Daoy (cell line): ENCODE data around the gene PCDHGA12. TPM values are rescaled to one million over a fixed set of nuclear protein-coding genes. Genes with fewer than 3 reads are reported as not detected.
A peak's percentile ranks its signal among the peaks of the same experiment; 100 is the strongest.
"Not testable (repeated sequence)": the region's sequence is repeated elsewhere in the genome, so short reads cannot be mapped to it uniquely, and the experiment has no call there.

ENCODE experiments used
- DNase-seq: peaks from one replicate; pipeline ENCODE4 v3.0.0-alpha.2; 2015; ENCODE audit warnings: low read depth
- total RNA-seq: library from RNA; depleted of rRNA; stranded (reverse); fragments of >200 nt; shearing (Covaris generic); gene quantifications from 2 replicates; pipeline ENCODE4 v1.2.3, GENCODE V29; 2014

PCDHGA12 gene
- total RNA-seq, 1 experiment from 2014 or later, result not detected

DNA sequence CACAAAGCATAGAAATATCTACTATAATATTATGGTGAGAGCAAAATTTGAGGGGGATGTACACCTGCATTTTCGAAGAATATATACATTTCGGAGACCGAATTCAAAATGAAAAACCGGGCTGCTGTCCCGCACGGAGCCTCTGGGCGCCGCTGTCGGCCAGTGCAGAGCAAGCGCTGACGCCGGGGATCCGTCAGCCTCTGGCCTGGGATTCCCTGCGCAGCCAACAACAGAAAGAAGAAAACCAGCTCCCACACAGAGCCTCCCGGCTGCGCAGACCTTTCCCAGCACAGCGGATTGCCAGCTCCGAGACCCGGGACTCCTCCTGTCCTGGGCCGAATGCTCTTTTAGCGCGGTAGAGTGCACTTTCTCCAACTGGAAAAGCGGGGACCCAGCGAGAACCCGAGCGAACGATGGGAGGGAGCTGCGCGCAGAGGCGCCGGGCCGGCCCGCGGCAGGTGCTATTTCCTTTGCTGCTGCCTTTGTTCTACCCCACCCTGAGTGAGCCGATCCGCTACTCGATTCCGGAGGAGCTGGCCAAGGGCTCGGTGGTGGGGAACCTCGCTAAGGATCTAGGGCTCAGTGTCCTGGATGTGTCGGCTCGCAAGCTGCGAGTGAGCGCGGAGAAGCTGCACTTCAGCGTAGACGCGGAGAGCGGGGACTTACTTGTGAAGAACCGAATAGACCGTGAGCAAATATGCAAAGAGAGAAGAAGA is 22.4 kb upstream of the PCDHGA12 start, which contains the start of gene PCDHGB6:
Gene PCDHGB6, plus strand, starts transcription at position 232 of the 716 bp plus-strand sequence. Its CDS starts 182 bp downstream, at position 414.
- peak; percentile 67 for DNase-seq

DNA sequence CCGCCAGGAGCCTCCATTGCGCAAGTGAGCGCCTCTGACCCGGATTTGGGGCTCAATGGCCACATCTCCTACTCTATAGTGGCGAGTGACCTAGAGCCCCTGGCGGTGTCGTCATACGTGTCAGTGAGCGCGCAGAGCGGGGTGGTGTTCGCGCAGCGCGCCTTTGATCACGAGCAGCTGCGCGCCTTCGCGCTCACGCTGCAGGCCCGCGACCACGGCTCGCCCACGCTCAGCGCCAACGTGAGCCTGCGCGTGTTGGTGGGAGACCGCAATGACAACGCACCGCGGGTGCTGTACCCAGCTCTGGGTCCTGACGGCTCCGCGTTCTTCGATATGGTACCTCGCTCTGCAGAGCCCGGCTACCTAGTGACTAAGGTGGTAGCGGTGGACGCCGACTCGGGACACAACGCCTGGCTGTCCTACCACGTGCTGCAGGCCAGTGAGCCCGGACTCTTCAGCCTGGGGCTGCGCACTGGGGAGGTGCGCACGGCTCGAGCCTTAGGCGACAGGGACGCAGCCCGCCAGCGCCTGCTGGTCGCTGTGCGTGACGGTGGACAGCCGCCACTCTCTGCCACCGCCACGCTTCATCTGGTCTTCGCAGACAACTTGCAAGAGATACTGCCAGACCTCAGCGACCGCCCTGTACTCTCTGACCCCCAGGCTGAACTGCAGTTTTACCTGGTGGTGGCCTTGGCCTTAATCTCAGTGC is 20.6 kb upstream of the PCDHGA12 start:
- DNase-seq, result no peak

DNA sequence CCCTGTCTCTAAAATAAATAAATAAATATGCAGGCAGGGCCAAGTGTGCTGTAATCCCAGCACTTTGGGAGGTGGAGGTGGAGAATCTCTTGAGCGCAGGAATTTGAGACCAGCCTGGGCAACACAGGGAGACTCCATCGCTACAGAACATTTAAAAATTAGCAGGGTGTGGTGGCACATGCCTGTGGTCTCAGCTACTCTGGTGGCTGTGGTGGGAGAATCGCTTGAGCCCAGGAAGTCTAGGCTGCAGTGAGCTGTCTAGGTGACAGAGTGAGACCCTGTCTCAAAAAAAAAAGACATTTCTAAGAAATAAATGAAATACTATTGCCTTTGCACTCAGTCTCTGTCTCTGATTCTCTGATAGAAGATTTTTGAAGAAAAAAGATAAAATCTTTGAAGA is 18.7 kb upstream of the PCDHGA12 start:
- no peak for DNase-seq

DNA sequence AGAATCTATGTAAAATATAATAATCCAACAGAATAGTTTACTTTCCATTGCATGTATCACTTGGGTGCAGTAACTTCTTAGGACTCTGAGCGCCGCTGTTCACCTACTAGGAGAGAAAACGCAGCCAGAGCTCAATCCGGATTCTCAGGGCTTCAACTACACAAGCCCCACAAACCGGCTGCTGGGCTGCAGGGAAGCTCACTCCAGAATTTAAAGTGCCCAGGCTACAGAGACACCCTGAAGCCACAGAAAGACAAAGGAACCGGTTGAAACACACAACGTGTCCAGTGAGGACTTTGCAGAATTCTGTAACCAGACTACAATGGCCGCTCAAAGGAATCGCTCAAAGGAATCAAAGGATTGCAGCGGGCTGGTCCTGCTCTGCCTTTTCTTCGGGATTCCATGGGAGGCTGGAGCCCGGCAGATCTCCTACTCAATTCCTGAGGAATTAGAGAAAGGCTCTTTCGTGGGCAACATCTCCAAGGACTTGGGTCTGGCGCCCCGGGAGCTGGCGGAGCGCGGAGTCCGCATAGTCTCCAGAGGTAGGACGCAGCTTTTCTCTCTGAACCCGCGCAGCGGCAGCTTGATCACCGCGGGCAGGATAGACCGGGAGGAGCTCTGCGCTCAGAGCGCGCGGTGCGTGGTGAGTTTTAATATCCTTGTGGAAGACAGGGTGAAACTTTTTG is 17.3 kb upstream of the PCDHGA12 start, which contains the start of gene PCDHGA10:
Gene PCDHGA10, plus strand, starts transcription at position 134 of the 686 bp plus-strand sequence. Its CDS starts 189 bp downstream, at position 323.
- peak; percentile 30 for DNase-seq

DNA sequence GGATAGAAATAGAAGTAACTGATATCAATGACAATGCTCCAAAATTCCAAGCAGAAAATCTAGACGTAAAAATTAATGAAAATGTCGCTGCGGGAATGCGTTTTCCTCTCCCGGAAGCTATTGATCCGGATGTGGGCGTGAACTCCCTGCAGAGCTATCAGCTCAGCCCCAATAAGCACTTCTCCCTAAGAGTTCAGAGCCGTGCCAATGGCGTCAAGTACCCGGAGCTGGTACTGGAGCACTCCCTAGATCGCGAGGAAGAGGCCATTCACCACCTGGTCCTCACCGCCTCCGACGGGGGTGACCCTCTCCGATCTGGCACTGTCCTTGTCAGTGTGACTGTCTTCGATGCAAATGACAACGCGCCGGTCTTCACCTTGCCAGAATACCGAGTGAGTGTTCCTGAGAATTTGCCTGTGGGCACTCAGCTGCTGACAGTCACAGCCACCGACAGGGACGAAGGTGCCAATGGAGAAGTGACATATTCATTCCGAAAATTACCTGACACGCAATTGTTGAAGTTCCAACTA is 16.7 kb upstream of the PCDHGA12 start:
- no peak for DNase-seq

DNA sequence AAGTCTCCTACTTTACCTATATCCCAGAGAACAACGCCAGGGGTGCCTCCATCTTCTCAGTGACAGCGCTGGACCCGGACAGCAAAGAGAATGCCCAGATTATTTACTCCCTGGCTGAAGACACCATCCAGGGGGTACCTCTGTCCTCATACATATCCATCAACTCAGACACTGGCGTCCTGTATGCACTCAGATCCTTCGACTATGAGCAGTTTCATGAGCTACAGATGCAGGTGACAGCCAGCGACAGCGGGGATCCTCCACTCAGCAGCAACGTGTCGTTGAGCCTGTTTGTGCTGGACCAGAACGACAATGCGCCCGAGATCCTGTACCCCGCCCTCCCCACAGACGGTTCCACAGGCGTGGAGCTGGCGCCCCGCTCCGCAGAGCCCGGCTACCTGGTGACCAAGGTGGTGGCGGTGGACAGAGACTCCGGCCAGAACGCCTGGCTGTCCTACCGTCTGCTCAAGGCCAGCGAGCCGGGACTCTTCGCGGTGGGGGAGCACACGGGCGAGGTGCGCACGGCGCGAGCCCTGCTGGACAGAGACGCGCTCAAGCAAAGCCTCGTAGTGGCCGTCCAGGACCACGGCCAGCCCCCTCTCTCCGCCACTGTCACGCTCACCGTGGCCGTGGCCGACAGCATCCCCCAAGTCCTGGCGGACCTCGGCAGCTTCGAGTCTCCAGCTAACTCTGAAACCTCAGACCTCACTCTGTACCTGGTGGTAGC is 15.6 kb upstream of the PCDHGA12 start:
- DNase-seq, result not testable (repeated sequence)

DNA sequence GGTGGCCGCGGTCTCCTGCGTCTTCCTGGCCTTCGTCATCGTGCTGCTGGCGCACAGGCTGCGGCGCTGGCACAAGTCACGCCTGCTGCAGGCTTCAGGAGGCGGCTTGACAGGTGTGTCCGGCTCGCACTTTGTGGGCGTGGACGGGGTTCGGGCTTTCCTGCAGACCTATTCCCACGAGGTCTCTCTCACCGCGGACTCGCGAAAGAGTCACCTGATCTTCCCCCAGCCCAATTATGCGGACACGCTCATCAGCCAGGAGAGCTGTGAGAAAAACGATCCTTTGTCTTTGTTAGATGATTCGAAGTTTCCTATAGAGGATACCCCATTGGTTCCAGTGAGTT is 15.1 kb upstream of the PCDHGA12 start:
- not testable (repeated sequence) for DNase-seq

DNA sequence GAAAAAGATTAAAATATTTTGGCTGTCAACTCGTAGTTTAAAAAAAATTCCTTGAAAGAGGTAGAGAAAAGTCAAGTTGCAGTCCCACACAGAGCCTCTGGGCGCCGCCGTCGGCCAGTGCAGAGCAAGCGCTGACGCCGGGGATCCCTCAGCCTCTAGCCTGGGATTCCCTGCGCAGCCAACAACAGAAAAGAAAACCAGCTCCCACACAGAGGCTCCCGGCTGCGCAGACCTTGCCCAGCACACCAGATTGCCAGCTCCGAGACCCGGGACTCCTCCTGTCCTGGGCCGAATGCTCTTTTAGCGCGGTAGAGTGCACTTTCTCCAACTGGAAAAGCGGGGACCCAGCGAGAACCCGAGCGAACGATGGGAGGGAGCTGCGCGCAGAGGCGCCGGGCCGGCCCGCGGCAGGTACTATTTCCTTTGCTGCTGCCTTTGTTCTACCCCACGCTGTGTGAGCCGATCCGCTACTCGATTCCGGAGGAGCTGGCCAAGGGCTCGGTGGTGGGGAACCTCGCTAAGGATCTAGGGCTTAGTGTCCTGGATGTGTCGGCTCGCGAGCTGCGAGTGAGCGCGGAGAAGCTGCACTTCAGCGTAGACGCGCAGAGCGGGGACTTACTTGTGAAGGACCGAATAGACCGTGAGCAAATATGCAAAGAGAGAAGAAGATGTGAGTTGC is 12.7 kb upstream of the PCDHGA12 start, which contains the start of gene PCDHGB7:
Gene PCDHGB7, plus strand, starts transcription at position 184 of the 679 bp plus-strand sequence. Its CDS starts 183 bp downstream, at position 367.
- peak; percentile 49 for DNase-seq

DNA sequence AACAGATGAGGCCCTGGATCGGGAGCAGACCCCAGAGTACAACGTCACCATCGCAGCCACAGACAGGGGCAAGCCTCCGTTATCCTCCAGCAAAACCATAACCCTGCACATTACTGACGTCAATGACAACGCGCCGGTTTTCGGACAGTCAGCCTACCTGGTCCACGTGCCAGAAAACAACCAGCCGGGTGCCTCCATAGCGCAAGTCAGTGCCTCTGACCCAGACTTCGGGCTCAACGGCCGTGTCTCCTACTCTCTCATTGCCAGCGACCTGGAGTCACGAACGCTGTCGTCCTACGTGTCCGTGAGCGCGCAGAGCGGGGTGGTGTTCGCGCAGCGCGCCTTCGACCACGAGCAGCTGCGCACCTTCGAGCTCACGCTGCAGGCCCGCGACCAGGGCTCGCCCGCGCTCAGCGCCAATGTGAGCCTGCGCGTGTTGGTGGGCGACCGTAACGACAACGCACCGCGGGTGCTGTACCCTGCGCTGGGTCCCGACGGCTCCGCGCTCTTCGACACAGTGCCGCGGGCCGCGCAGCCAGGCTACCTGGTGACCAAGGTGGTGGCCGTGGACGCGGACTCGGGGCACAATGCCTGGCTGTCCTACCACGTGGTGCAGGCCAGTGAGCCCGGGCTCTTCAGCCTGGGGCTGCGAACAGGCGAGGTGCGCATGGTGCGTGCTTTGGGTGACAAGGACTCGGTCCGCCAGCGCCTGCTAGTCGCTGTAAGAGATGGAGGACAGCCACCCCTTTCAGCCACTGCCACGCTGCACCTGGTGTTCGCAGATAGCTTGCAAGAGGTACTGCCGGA is 11.0 kb upstream of the PCDHGA12 start:
- no peak for DNase-seq

DNA sequence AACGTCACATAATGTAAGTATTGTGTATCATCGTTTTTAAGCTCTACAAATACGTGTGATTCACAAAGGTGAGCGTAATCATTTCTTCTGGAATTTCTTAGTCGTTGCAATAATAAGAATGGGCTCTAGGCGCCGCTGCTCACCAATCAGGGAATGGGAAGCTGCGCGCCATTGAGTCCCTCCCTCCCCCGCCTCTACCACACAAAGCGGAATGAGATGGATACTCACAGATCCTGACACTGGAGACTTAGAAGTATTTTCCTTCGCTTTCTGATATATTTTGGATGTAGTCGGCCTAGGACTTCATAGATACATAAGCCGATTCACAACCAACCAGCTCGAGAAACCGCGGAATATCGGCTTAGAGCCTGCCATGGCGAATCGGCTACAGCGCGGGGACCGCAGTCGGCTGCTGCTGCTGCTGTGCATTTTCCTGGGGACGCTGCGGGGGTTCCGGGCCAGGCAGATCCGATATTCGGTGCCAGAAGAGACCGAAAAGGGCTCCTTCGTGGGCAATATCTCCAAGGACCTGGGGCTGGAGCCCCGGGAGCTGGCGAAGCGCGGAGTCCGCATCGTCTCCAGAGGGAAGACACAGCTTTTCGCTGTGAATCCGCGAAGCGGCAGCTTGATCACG is 9.3 kb upstream of the PCDHGA12 start, which contains the start of gene PCDHGA11:
Gene PCDHGA11, plus strand, starts transcription at position 197 of the 634 bp plus-strand sequence. Its CDS starts 177 bp downstream, at position 374.
- peak; percentile 77 for DNase-seq

DNA sequence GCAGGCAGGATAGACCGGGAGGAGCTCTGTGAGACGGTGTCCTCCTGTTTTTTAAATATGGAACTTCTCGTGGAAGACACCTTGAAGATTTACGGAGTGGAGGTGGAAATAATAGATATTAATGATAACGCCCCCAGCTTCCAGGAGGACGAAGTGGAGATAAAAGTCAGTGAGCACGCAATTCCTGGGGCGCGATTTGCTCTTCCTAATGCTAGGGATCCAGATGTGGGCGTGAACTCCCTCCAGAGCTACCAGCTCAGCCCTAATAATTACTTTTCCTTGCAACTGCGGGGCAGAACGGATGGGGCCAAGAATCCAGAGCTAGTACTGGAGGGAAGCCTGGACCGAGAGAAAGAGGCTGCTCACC is 8.8 kb upstream of the PCDHGA12 start:
- DNase-seq, result no peak

DNA sequence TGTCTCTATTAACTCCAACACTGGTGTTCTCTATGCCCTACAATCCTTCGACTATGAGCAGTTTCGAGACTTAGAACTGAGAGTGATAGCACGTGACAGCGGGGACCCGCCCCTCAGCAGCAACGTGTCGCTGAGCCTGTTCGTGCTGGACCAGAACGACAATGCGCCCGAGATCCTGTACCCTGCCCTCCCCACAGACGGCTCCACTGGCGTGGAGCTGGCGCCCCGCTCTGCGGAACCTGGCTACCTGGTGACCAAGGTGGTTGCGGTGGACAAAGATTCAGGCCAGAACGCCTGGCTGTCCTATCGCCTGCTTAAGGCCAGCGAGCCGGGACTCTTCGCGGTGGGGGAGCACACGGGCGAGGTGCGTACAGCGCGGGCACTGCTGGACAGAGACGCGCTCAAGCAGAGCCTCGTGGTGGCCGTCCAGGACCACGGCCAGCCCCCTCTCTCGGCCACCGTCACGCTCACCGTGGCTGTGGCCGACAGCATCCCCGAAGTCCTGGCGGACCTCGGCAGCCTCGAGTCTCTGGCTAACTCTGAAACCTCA is 7.5 kb upstream of the PCDHGA12 start:
- no peak for DNase-seq

DNA sequence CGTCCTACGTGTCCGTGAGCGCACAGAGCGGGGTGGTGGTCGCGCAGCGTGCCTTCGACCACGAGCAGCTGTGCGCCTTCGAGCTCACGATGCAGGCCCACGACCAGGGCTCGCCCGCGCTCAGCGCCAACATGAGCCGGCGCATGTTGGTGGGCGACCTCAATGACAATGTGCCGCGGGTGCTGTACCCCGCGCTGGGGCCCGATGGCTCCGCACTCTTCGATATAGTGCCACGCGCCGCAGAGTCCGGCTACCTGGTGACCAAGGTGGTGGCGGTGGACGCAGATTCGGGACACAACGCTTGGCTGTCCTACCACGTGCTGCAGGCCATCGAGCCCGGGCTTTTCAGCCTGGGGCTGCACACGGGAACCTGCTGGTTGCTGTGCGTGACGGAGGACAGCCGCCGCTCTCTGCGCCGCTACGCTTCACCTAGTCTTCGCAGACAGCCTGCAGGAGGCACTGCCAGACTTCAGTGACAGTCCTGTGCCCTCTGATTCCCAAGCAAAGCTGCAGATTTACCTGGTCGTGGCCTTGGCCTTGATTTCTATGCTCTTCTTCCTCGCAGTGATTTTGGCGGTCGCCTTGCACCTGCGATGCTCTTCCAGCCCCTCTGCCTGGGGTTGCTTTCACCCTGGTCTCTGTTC is 2.4 kb upstream of the PCDHGA12 start:
- DNase-seq, result no peak

DNA sequence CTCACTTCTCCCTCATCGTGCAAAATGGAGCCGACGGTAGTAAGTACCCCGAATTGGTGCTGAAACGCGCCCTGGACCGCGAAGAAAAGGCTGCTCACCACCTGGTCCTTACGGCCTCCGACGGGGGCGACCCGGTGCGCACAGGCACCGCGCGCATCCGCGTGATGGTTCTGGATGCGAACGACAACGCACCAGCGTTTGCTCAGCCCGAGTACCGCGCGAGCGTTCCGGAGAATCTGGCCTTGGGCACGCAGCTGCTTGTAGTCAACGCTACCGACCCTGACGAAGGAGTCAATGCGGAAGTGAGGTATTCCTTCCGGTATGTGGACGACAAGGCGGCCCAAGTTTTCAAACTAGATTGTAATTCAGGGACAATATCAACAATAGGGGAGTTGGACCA is 979 bp downstream of the PCDHGA12 start:
- DNase-seq, result no peak

DNA sequence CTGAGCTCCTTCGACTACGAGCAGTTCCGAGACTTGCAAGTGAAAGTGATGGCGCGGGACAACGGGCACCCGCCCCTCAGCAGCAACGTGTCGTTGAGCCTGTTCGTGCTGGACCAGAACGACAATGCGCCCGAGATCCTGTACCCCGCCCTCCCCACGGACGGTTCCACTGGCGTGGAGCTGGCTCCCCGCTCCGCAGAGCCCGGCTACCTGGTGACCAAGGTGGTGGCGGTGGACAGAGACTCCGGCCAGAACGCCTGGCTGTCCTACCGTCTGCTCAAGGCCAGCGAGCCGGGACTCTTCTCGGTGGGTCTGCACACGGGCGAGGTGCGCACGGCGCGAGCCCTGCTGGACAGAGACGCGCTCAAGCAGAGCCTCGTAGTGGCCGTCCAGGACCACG is 2.0 kb downstream of the PCDHGA12 start:
- not testable (repeated sequence) for DNase-seq

DNA sequence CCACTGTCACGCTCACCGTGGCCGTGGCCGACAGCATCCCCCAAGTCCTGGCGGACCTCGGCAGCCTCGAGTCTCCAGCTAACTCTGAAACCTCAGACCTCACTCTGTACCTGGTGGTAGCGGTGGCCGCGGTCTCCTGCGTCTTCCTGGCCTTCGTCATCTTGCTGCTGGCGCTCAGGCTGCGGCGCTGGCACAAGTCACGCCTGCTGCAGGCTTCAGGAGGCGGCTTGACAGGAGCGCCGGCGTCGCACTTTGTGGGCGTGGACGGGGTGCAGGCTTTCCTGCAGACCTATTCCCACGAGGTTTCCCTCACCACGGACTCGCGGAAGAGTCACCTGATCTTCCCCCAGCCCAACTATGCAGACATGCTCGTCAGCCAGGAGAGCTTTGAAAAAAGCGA is 2.4 kb downstream of the PCDHGA12 start:
- DNase-seq, result not testable (repeated sequence)

DNA sequence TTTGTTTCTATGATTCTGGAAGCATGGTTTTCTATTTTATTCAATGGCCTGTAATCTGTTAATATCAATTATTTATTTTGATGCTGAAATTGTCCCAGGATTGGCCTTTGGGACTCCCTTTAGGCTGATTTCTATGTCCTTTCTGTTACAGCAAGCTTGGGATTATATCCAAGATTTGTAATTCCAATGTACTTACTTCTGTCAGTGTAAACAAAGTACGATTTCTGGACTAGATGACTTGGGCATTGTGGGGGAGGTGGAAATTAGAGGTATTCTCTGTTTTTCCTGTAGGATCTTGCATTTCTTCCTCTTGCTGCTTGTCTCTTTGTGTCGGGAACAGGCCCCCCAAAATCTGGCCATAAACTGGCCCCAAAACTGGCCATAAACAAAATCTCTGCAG is 3.7 kb downstream of the PCDHGA12 start:
- no peak for DNase-seq

DNA sequence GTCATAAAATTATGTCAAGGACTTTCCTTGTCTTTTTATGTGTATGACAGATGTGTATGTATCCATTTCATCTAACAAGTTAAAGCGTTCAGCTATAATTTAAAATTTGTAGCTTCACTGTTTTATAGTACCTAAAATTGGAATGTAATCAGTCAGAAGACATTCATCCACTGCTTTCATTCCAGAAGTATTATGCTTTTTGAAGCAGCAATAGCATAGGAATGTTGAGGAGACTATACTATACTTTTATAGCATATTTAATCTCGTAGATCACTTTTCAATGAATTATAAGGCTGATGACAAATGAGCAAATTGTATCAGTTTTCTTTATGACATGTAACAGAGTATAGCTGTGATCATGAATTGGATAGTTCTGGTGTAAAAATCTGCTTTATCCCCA is 6.9 kb downstream of the PCDHGA12 start:
- DNase-seq, result no peak
